Measurements from ENCODE around the gene INF2. TPM values are rescaled to one million over a fixed set of nuclear protein-coding genes. Genes with fewer than 3 reads are reported as not detected.

Gene INF2
- total and polyA plus RNA-seq, 4 donors, result 13.1 to 51.6 (median 25.5) TPM

GRCh38 chr14:104644656-104645378 is 44.6 kb upstream of the INF2 start:
- no peaks in the 10 kb centered on the region for H3K9me3 ChIP-seq (ENCODE audit: control insufficient read depth in 4 of 4, low read length in 3 of 4)
- H3K27ac ChIP-seq (ENCODE audit: low read depth in 1 of 2, low read length in 2 of 2), result no peak overlapping the region
- WGBS, result 74% methylated on average over 11 of the region's 11 CpGs
- H3K9ac ChIP-seq (ENCODE audit: low read depth in 1 of 2, low read length in 2 of 2), result no peak overlapping the region
- H3K4me3 ChIP-seq (ENCODE audit: low read depth in 1 of 3, low read length in 3 of 3), result no peak overlapping the region
- no peaks in the 10 kb centered on the region for H3K36me3 ChIP-seq (ENCODE audit: control insufficient read depth in 4 of 4, insufficient read depth in 3 of 4, low read depth in 1 of 4, low read length in 3 of 4)
- no peaks in the 10 kb centered on the region for H3K27me3 ChIP-seq (ENCODE audit: control insufficient read depth in 4 of 4, insufficient read depth in 4 of 4, low read length in 3 of 4)
- H3K4me1 ChIP-seq (ENCODE audit: control insufficient read depth in 4 of 4, insufficient read depth in 4 of 4, low read length in 3 of 4), result peaks cover 0 to 3% (median 1%) of the 10 kb centered on the region in 4 donors
- no peak for DNase-seq (ENCODE audit: low spot score)
- TF ChIP-seq TAF1 (conservative IDR thresholded peaks at IDR 0.05), result no peak
- TF ChIP-seq RAD21 (IDR thresholded peaks at IDR 0.05), result no peak
- TF ChIP-seq EGR1 (IDR thresholded peaks at IDR 0.05; ENCODE audit: low read depth in 2 of 2), result no peak
- no peak for TF ChIP-seq ATF3 (IDR thresholded peaks at IDR 0.05)
- TF ChIP-seq NR2F2 (IDR thresholded peaks at IDR 0.05), result no peak
- TF ChIP-seq GABPA (IDR thresholded peaks at IDR 0.05 in 1 of 2, conservative IDR thresholded peaks at IDR 0.05 in 1 of 2), result no peak
- TF ChIP-seq YY1 (IDR thresholded peaks at IDR 0.05), result no peak
- no peak for TF ChIP-seq SP1 (IDR thresholded peaks at IDR 0.05)
- TF ChIP-seq HNF4G (IDR thresholded peaks at IDR 0.05), result no peak
- TF ChIP-seq FOXA2 (IDR thresholded peaks at IDR 0.05), result no peak
- TF ChIP-seq CTCF (IDR thresholded peaks at IDR 0.05; ENCODE audit: low read depth, low read length, missing input control), result no peak

GRCh38 chr14:104647467-104648043 is 41.9 kb upstream of the INF2 start:
- no peak for DNase-seq (ENCODE audit: low spot score)
- no peak overlapping the region for H3K27ac ChIP-seq (ENCODE audit: low read depth in 1 of 2, low read length in 2 of 2)
- TF ChIP-seq JUND (IDR thresholded peaks at IDR 0.05) (no peak), FOXA1 (IDR thresholded peaks at IDR 0.05) (no peak), NR2F2 (IDR thresholded peaks at IDR 0.05) (no peak), YY1 (IDR thresholded peaks at IDR 0.05) (no peak), RAD21 (IDR thresholded peaks at IDR 0.05) (no peak), HNF4G (IDR thresholded peaks at IDR 0.05) (no peak), EGR1 (IDR thresholded peaks at IDR 0.05; ENCODE audit: low read depth in 2 of 2) (no peak), TAF1 (conservative IDR thresholded peaks at IDR 0.05) (no peak), SP1 (IDR thresholded peaks at IDR 0.05) (no peak), MAX (IDR thresholded peaks at IDR 0.05) (no peak), FOXA2 (IDR thresholded peaks at IDR 0.05) (no peak), ATF3 (IDR thresholded peaks at IDR 0.05) (no peak), REST (IDR thresholded peaks at IDR 0.05) (no peak), HNF4A (conservative IDR thresholded peaks at IDR 0.05) (no peak), ZBTB33 (IDR thresholded peaks at IDR 0.05) (no peak), RXRA (IDR thresholded peaks at IDR 0.05) (no peak), GABPA (IDR thresholded peaks at IDR 0.05 in 1 of 2, conservative IDR thresholded peaks at IDR 0.05 in 1 of 2) (no peak)
- H3K36me3 ChIP-seq (ENCODE audit: control insufficient read depth in 4 of 4, insufficient read depth in 3 of 4, low read depth in 1 of 4, low read length in 3 of 4), result no peaks in the 10 kb centered on the region
- no peak overlapping the region for H3K9ac ChIP-seq (ENCODE audit: low read depth in 1 of 2, low read length in 2 of 2)
- H3K27me3 ChIP-seq (ENCODE audit: control insufficient read depth in 4 of 4, insufficient read depth in 4 of 4, low read length in 3 of 4), result no peaks in the 10 kb centered on the region
- H3K4me1 ChIP-seq (ENCODE audit: control insufficient read depth in 4 of 4, insufficient read depth in 4 of 4, low read length in 3 of 4), result peaks cover 0 to 16% (median 8%) of the 10 kb centered on the region in 4 donors
- 70% methylated on average over 6 of the region's 6 CpGs for WGBS
- no peaks in the 10 kb centered on the region for H3K9me3 ChIP-seq (ENCODE audit: control insufficient read depth in 4 of 4, low read length in 3 of 4)
- no peak overlapping the region for H3K4me3 ChIP-seq (ENCODE audit: low read depth in 1 of 3, low read length in 3 of 3)
